Osteoblast (primary cell): ENCODE data around the gene ATAD3A. TPM values are rescaled to one million over a fixed set of nuclear protein-coding genes. Genes with fewer than 3 reads are reported as not detected.
A peak's percentile ranks its signal among the peaks of the same experiment; 100 is the strongest.

ENCODE experiments used
- DNase-seq: peaks from one replicate; pipeline ENCODE4 v3.0.0; 2011; ENCODE audit warnings: low spot score, mixed read lengths; ENCODE audit not compliant: insufficient read length; ENCODE audit errors: missing footprints
- H2AFZ ChIP-seq: 2 replicates; pipeline ENCODE4 v1.6.0; 2011; ENCODE audit warnings: mild to moderate bottlenecking, low read length
- H3K27ac ChIP-seq: 2 replicates; pipeline ENCODE4 v1.5.1; 2011; ENCODE audit warnings: mild to moderate bottlenecking, low read depth, low read length, moderate library complexity
- H3K27me3 ChIP-seq: 2 replicates; pipeline ENCODE4 v1.6.0; 2012; ENCODE audit warnings: mild to moderate bottlenecking, control low read depth, inconsistent platforms, low read length, moderate library complexity; ENCODE audit not compliant: insufficient read depth
- H3K36me3 ChIP-seq: 2 replicates; pipeline ENCODE4 v1.5.1; 2011; ENCODE audit warnings: mild to moderate bottlenecking, low read length, control low read depth, moderate library complexity; ENCODE audit not compliant: insufficient read depth
- H3K4me1 ChIP-seq: 2 replicates; pipeline ENCODE4 v1.5.1; 2011; ENCODE audit warnings: mild to moderate bottlenecking, low read length, control low read depth, moderate library complexity; ENCODE audit not compliant: insufficient read depth
- H3K4me2 ChIP-seq: 2 replicates; pipeline ENCODE4 v1.6.0; 2011; ENCODE audit warnings: mild to moderate bottlenecking, low read length; ENCODE audit not compliant: insufficient read depth
- H3K4me3 ChIP-seq: fragments of 200-600 bp; sonication (generic); 3 replicates; pipeline ENCODE4 v1.5.1; 2012; ENCODE audit warnings: mild to moderate bottlenecking, low read length, inconsistent platforms; ENCODE audit not compliant: insufficient read depth
- H3K79me2 ChIP-seq: 2 replicates; pipeline ENCODE4 v1.6.0; 2012; ENCODE audit warnings: mild to moderate bottlenecking, low read length, control low read depth, inconsistent platforms; ENCODE audit not compliant: insufficient read depth
- H3K9me3 ChIP-seq: 2 replicates; pipeline ENCODE4 v1.5.1; 2011; ENCODE audit warnings: low read depth, low read length, control low read depth
- H4K20me1 ChIP-seq: 2 replicates; pipeline ENCODE4 v1.6.0; 2012; ENCODE audit warnings: mild to moderate bottlenecking, low read length, control low read depth; ENCODE audit not compliant: insufficient read depth
- CTCF ChIP-seq: IDR thresholded peaks from 2 replicates; pipeline ENCODE4 v1.5.1; 2011; ENCODE audit warnings: mild to moderate bottlenecking, low read depth, low read length, moderate library complexity; ENCODE audit errors: extremely low read depth
- total RNA-seq: library from RNA; depleted of rRNA; stranded (reverse); fragments of >200 nt; gene quantifications from 2 replicates; pipeline ENCODE4 v1.2.3, GENCODE V29; 2012

ATAD3A gene
- total RNA-seq, 1 donor, result 19.9 TPM

GRCh38 chr1:1578371-1578940 is 66.5 kb downstream of the ATAD3A start:
- peak; percentile 26 for DNase-seq
- no peak for TF ChIP-seq CTCF
- H3K4me3 ChIP-seq, result no peak overlapping the region

GRCh38 chr1:1582585-1583346 is 70.8 kb downstream of the ATAD3A start:
- Histone ChIP-seq H4K20me1 (no peaks in the 10 kb centered on the region), H2AFZ (no peak overlapping the region), H3K27me3 (peaks cover 11% of the 10 kb centered on the region), H3K4me3 (no peak overlapping the region), H3K4me2 (no peak overlapping the region), H3K9me3 (no peaks in the 10 kb centered on the region), H3K36me3 (no peaks in the 10 kb centered on the region), H3K79me2 (no peaks in the 10 kb centered on the region), H3K27ac (no peak overlapping the region), H3K4me1 (no peaks in the 10 kb centered on the region)
- peak; percentile 64 for DNase-seq
- no peak for TF ChIP-seq CTCF

More at GRCh38 chr1:1578371-1578940, 66.5 kb downstream of the ATAD3A start:
- Histone ChIP-seq H3K9me3 (no peaks in the 10 kb centered on the region), H3K79me2 (peaks cover 12% of the 10 kb centered on the region), H2AFZ (no peak overlapping the region), H3K36me3 (no peaks in the 10 kb centered on the region), H3K27ac (no peak overlapping the region), H3K27me3 (peaks cover 11% of the 10 kb centered on the region), H4K20me1 (no peaks in the 10 kb centered on the region), H3K4me1 (peaks cover 11% of the 10 kb centered on the region), H3K4me2 (no peak overlapping the region)

- H2AFZ ChIP-seq, result no peak overlapping the region
- DNase-seq, result peak; percentile 51
- no peak for TF ChIP-seq CTCF
Observed at GRCh38 chr1:1583347-1584010, 71.5 kb downstream of the ATAD3A start.

More at GRCh38 chr1:1583347-1584010, 71.5 kb downstream of the ATAD3A start:
- Histone ChIP-seq H3K36me3 (no peaks in the 10 kb centered on the region), H3K4me1 (no peaks in the 10 kb centered on the region), H3K27me3 (peaks cover 11% of the 10 kb centered on the region), H3K27ac (no peak overlapping the region), H3K4me2 (no peak overlapping the region), H3K79me2 (no peaks in the 10 kb centered on the region), H3K9me3 (no peaks in the 10 kb centered on the region), H3K4me3 (no peak overlapping the region), H4K20me1 (no peaks in the 10 kb centered on the region)

Other genes with a start within 250 kb of the ATAD3A start
- gene UBE2J2, start 238.3 kb upstream of the ATAD3A start, total RNA-seq, result 31.2 and 32.6 TPM in 2 replicates
- gene SCNN1D, start 231.7 kb upstream of the ATAD3A start, total RNA-seq, result 0.59 and 1.1 TPM in 2 replicates
- gene ACAP3, start 204.2 kb upstream of the ATAD3A start, total RNA-seq, result 31.2 and 46.7 TPM in 2 replicates
- 19.4 and 29.3 TPM in 2 replicates for gene PUSL1, start 203.6 kb upstream of the ATAD3A start, total RNA-seq
- gene INTS11, start 187.5 kb upstream of the ATAD3A start, total RNA-seq, result 53.3 and 59.7 TPM in 2 replicates
- gene CPTP, start 187.4 kb upstream of the ATAD3A start, total RNA-seq, result 12.7 and 13.8 TPM in 2 replicates
- gene TAS1R3, start 180.9 kb upstream of the ATAD3A start, total RNA-seq, result under 0.01 TPM in 2 replicates
- 73.5 and 81.9 TPM in 2 replicates for gene DVL1, start 162.7 kb upstream of the ATAD3A start, total RNA-seq
- gene MXRA8, start 153.6 kb upstream of the ATAD3A start, total RNA-seq, result 689 and 735 TPM in 2 replicates
- 64.8 and 74.6 TPM in 2 replicates for gene AURKAIP1, start 137.0 kb upstream of the ATAD3A start, total RNA-seq
- gene CCNL2, start 112.8 kb upstream of the ATAD3A start, total RNA-seq, result 138 and 139 TPM in 2 replicates
- 53.9 and 58.9 TPM in 2 replicates for gene MRPL20, start 104.9 kb upstream of the ATAD3A start, total RNA-seq
- 1.2 and 1.8 TPM in 2 replicates for gene ANKRD65, start 90.9 kb upstream of the ATAD3A start, total RNA-seq
- 2.4 and 4.3 TPM in 2 replicates for gene VWA1, start 76.5 kb upstream of the ATAD3A start, total RNA-seq
- gene ATAD3C, start 62.5 kb upstream of the ATAD3A start, total RNA-seq, result under 0.01 and 0.59 TPM in 2 replicates
- 10.6 and 14.5 TPM in 2 replicates for gene ATAD3B, start 40.4 kb upstream of the ATAD3A start, total RNA-seq
- 1.8 and 2.7 TPM in 2 replicates for gene TMEM240, start 28.5 kb downstream of the ATAD3A start, total RNA-seq
- 67.2 and 73.1 TPM in 2 replicates for gene SSU72, start 62.7 kb downstream of the ATAD3A start, total RNA-seq
- 2.1 and 2.5 TPM in 2 replicates for gene FNDC10, start 88.0 kb downstream of the ATAD3A start, total RNA-seq
- 74.0 and 80.7 TPM in 2 replicates for gene MIB2, start 103.3 kb downstream of the ATAD3A start, total RNA-seq
- gene MMP23B, start 120.0 kb downstream of the ATAD3A start, total RNA-seq, result 0.59 and 1.1 TPM in 2 replicates
- gene CDK11B, start 146.8 kb downstream of the ATAD3A start, total RNA-seq, result 5.3 and 5.8 TPM in 2 replicates
- 33.0 and 38.4 TPM in 2 replicates for gene SLC35E2B, start 180.6 kb downstream of the ATAD3A start, total RNA-seq
- gene CDK11A, start 212.2 kb downstream of the ATAD3A start, total RNA-seq, result 19.4 and 22.1 TPM in 2 replicates